Type B pancreatic cell (in vitro differentiated cells): ENCODE measurements around the gene EDEM1. TPM values are rescaled to one million over a fixed set of nuclear protein-coding genes. Genes with fewer than 3 reads are reported as not detected.

Experiments
- DNase-seq: peaks from one replicate; pipeline ENCODE4 v3.0.0; 2021; ENCODE audit warnings: mixed read lengths; ENCODE audit not compliant: unreplicated experiment; ENCODE audit errors: extremely low spot score
- H3K27ac Mint-ChIP-seq: 2 replicates; pipeline ENCODE4 v1.8.0; 2021; ENCODE audit warnings: mild to moderate bottlenecking, mixed read lengths
- H3K27me3 Mint-ChIP-seq: 2 replicates; pipeline ENCODE4 v1.8.0; 2021; ENCODE audit warnings: mixed read lengths
- H3K36me3 Mint-ChIP-seq: 2 replicates; pipeline ENCODE4 v1.8.0; 2021; ENCODE audit warnings: mixed read lengths
- H3K4me1 Mint-ChIP-seq: one replicate; pipeline ENCODE4 v1.8.0; 2021; ENCODE audit warnings: mixed read lengths; ENCODE audit not compliant: unreplicated experiment
- H3K4me3 Mint-ChIP-seq: 2 replicates; pipeline ENCODE4 v1.8.0; 2021; ENCODE audit warnings: mild to moderate bottlenecking, mixed read lengths
- H3K9me3 Mint-ChIP-seq: 2 replicates; pipeline ENCODE4 v1.8.0; 2021; ENCODE audit warnings: mixed read lengths
- total RNA-seq: library from RNA; stranded (reverse); gene quantifications from 2 replicates; pipeline ENCODE4 v1.2.1, GENCODE V29; 2021; ENCODE audit warnings: low replicate concordance
- TF ChIP-seq, protein P1 (sequence below): fragments of 200-600 bp; sonication (generic); conservative IDR thresholded peaks from 2 replicates; pipeline ENCODE4 v1.5.0; 2021; ENCODE audit warnings: antibody characterized with exemption, mild to moderate bottlenecking

Gene EDEM1
- total RNA-seq, 1 donor from 2014 or later, result 20.2 TPM

DNA sequence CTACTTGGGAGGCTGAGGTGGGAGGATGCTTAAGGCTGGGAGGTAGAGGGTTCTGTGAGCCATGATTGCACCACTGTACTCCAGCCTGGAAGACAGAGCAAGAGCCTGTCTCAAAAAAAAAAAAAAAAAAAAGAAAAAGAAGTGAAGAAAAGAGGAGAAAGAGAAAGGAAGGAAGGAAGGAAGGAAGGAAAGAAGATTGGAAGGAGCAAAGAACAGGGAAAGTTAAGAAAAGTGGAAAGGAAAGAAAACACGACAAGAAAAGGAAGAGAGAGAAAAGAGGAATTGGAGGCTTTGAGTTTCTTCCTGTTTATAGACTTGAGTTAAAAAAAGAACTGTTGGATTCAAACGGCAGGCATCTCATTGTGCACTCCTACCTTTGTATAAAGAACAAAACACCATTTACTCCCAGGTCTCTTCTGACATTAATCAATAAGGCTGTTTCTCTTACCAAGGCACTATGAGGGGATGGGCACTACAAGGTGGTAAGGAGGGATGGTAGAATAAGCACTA lies 73.5 kb downstream of the EDEM1 start:
- Mint-ChIP-seq H3K9me3 (no peaks in the 10 kb centered on the region), H3K36me3 (no peaks in the 10 kb centered on the region), H3K4me1 (no peaks in the 10 kb centered on the region), H3K27me3 (no peaks in the 10 kb centered on the region), H3K27ac (no peak overlapping the region), H3K4me3 (no peak overlapping the region)
- DNase-seq, result no peak
- TF ChIP-seq, protein P1, sequence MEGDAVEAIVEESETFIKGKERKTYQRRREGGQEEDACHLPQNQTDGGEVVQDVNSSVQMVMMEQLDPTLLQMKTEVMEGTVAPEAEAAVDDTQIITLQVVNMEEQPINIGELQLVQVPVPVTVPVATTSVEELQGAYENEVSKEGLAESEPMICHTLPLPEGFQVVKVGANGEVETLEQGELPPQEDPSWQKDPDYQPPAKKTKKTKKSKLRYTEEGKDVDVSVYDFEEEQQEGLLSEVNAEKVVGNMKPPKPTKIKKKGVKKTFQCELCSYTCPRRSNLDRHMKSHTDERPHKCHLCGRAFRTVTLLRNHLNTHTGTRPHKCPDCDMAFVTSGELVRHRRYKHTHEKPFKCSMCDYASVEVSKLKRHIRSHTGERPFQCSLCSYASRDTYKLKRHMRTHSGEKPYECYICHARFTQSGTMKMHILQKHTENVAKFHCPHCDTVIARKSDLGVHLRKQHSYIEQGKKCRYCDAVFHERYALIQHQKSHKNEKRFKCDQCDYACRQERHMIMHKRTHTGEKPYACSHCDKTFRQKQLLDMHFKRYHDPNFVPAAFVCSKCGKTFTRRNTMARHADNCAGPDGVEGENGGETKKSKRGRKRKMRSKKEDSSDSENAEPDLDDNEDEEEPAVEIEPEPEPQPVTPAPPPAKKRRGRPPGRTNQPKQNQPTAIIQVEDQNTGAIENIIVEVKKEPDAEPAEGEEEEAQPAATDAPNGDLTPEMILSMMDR, result no peak

DNA sequence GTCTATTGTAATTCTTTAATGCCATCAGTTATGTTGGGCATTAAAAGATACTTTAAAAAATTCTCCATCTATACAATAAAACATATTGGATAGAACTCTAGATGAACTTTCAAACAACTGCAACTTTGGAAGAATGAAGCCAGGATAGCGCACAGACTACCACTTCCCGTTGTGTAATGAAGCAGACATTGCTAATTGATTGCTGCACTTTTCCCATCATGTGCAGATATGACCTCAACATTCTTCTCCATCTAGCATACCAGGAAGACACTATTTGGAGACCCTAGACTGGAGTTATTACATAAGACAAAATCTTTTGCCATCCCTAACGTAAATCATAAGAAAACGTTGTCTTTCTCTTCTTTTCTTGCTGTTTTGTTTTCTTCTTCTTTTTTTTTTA lies 75.0 kb downstream of the EDEM1 start:
- Mint-ChIP-seq H3K4me3 (no peak overlapping the region), H3K9me3 (no peaks in the 10 kb centered on the region), H3K36me3 (no peaks in the 10 kb centered on the region), H3K4me1 (peaks cover 4% of the 10 kb centered on the region), H3K27me3 (no peaks in the 10 kb centered on the region), H3K27ac (no peak overlapping the region)
- TF ChIP-seq, protein P1, result no peak
- DNase-seq, result no peak

- peaks cover 4% of the 10 kb centered on the region for H3K4me1 Mint-ChIP-seq
- TF ChIP-seq, protein P1, result no peak
- no peaks in the 10 kb centered on the region for H3K27me3 Mint-ChIP-seq
- H3K36me3 Mint-ChIP-seq, result no peaks in the 10 kb centered on the region
- no peak overlapping the region for H3K27ac Mint-ChIP-seq
- DNase-seq, result no peak
- no peaks in the 10 kb centered on the region for H3K9me3 Mint-ChIP-seq
- no peak overlapping the region for H3K4me3 Mint-ChIP-seq
These were observed 76.6 kb downstream of the EDEM1 start for GRCh38 chr3:5264093-5264600.

GRCh38 chr3:5264896-5265770 lies 77.6 kb downstream of the EDEM1 start:
- TF ChIP-seq, protein P1, result no peak
- H3K9me3 Mint-ChIP-seq, result no peaks in the 10 kb centered on the region
- no peaks in the 10 kb centered on the region for H3K36me3 Mint-ChIP-seq
- H3K4me3 Mint-ChIP-seq, result no peak overlapping the region
- no peaks in the 10 kb centered on the region for H3K27me3 Mint-ChIP-seq
- peaks cover 4% of the 10 kb centered on the region for H3K4me1 Mint-ChIP-seq
- no peak for DNase-seq
- H3K27ac Mint-ChIP-seq, result no peak overlapping the region

GRCh38 chr3:5267252-5267651 lies 79.7 kb downstream of the EDEM1 start:
- H3K9me3 Mint-ChIP-seq, result no peaks in the 10 kb centered on the region
- TF ChIP-seq, protein P1, result no peak
- no peaks in the 10 kb centered on the region for H3K36me3 Mint-ChIP-seq
- no peaks in the 10 kb centered on the region for H3K27me3 Mint-ChIP-seq
- peaks cover 4% of the 10 kb centered on the region for H3K4me1 Mint-ChIP-seq
- H3K4me3 Mint-ChIP-seq, result no peak overlapping the region
- no peak for DNase-seq
- no peak overlapping the region for H3K27ac Mint-ChIP-seq
